Kidney tubule cell (primary cell): ENCODE data around the gene ATPAF2.
A peak's percentile ranks its signal among the peaks of the same experiment; 100 is the strongest.

Source experiments
- DNase-seq: peaks from one replicate; pipeline ENCODE4 v3.0.0-alpha.2; 2018; ENCODE audit warnings: low spot score

Gene ATPAF2

DNA sequence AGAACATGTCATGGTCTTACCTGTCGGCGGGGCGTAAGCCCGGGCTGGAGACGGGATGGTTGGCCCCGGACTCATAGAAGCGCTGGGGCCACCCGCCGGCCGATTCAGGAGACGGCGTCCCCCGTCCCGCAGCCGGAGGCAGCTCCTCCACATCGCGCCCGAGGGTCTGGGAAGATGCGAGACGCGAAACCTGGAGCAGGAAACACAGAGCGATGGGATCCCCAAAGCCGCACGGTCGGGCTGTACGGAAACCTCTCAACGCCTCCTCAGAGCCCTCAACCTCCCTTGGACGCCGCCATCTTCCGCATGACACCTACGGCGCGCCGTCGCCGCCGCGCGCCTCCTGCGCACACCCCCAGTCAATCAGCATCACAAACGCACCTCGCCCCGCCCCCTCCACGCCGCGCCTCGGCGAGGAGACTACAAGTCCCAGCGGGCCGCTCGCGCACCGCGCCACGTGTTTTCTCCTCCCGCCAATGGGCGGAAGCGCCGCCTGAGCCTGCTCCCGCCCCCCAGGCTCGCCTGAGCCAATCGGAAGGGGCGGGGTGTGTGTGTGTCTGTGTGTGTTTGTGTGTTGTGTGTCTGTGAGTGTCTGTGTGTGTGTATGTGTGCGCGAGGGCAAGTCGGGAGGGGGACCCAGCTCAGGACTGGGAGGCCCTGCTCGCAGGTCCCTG, at the start of gene ATPAF2, which contains the start of gene GID4:
Gene ATPAF2, minus strand, starts transcription at position 308 of the 674 bp plus-strand sequence. Its CDS starts 155 bp downstream, at position 153.
Gene GID4, plus strand, starts transcription at position 548 of the 674 bp plus-strand sequence. Its CDS starts 57 bp downstream, at position 605.
- DNase-seq = peak; percentile 99

DNA sequence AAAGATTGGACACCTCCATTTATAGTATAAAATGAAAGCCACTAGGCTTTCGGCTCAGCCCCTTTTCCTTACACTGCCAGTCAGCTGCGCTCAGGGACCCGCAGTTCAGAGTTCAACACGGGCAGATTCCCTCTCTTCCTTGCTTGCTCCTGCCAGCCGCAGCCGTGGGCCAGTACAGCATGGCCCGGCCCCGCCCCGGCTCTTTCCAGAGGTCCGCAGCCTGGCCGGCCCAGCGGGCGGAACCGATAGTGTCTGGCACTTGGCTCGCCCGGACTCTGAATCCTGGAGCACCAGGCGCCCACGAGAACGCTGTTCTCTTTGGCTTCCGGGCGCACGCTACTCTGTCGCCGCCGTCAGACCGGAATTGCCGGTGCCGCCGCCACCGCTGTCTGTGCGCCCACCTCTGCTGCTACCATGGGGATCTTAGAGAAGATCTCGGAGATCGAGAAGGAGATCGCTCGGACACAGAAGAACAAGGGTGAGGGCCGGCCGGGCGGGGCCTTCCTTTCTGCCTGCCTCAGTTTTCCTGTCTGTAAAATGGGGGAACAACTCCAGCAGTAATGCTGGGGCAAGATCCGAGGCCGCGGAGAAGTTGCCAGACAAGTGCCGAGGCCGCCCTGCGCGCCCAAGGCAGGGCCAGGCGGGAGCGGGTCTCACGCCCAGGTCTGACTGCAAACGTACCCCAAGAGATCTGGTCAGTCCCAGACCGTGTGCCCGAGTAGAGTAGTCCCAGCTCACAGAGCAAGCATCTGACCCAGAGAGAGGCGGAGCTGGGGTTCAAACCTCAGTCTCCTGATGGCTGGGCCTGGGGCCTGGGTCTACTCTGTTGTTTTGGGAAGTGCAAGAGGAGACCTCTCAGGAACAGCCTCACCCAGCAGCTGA, 48.9 kb upstream of the ATPAF2 start, which contains the start of gene DRG2:
Gene DRG2, plus strand, starts transcription at position 339 of the 882 bp plus-strand sequence. Its CDS starts 76 bp downstream, at position 415.
- peak; percentile 92 for DNase-seq

DNA sequence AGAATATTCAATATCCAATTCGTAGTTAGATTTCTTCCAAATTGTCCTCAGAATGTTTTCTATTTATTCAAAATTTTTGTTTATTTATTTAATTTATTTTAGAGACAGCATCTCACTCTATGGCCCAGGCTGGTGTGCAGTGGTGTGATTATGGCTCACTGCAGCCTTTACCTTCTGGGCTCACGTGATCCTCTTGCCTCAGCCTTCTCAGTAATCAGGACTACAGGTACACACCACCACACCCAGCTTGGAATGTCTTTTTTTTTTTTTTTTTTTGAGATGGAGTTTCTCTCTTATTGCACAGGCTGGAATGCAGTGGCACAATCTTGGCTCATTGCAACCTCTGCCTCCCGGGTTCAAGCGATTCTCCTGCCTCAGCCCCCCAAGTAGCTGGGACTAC, 45.3 kb upstream of the ATPAF2 start:
- no peak for DNase-seq

DNA sequence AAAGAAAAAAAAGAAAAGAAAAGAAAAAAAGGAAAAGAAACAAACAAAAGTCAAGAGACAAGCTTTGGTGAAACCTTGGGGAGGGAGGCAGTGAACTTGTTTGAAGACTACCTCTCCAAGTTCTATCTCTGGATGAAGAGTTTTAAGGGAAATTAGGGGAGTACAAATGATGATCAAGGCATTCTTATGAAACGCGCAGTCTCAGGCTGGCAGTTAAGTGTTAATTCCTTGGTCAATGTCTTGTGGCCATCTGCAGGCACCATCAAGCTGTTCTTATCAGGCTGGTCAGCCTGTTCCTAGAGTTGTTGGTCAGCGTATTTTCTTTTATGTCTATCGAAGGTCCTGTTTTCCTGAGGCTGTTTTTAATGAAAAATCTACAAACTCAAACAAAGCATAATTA, 40.6 kb upstream of the ATPAF2 start:
- DNase-seq = no peak

DNA sequence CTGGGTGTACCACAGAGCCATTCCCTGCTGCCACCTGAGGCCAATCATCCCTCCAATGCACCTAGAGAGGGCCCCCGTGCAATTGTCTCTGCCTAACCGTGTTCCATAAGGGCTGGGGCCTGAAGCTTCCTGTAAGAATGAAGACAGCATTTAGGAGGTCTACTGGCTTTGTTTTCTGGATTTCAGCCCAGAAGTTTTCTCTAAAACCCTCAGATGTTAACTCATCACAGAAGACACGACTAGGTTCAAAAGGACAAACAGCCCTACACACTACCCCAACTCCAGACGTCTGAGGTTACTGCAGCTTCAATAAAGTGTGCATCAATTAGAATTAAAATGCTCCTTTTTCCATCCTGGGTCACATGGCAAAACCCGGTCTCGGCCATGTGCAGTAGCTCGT, 38.0 kb upstream of the ATPAF2 start:
- no peak for DNase-seq

DNA sequence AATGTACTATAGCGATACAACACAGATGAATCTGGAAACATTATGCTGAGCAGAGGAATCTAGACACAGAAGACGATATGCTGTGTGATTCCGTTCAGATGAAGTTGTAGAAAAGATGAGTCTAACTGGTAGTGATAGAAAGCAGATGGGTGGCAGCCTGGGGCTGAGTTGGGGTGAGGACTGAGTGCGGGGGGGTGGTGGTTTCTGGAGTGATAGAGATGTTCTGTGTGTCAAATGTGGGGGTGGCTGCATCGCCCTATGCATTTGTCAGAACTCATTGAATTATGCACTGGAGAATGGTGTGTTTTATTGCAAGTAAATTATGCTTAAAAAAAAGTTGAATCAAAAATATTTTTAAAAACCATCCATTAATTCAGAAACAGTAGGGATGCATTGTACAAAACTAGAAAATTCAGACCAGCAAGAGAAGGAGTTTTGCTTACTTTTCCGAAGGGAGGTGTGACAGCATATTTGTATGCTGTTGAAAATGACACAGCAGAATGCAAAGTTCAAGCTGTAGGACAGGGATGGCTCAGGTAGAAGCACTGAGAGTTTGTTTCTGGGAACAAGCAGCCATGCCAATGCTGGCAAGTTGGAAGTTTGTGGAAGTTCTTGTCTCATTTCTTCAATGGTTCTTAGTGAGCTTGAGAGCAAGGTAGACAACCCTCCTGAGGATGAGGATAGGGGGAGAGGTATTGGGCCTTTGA, 35.8 kb upstream of the ATPAF2 start:
- DNase-seq = no peak

DNA sequence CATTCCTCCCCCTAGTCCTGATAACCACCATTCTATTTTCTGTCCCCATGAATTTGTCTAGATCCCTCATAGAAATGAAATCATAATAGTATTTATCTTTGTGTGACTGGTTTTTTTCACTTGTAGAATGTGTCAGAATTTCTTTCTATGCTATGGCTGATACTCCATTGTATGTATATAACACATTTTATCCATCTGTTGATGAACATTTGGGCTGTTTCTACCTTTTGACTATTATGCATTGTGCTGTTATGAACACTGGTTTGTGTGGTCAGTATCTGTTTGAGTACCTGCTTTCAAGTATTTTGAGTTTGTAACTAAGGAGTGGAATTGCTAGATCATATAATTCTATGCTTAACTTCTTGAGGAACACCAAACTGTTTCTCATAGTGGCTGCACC, 32.8 kb upstream of the ATPAF2 start:
- DNase-seq = no peak

DNA sequence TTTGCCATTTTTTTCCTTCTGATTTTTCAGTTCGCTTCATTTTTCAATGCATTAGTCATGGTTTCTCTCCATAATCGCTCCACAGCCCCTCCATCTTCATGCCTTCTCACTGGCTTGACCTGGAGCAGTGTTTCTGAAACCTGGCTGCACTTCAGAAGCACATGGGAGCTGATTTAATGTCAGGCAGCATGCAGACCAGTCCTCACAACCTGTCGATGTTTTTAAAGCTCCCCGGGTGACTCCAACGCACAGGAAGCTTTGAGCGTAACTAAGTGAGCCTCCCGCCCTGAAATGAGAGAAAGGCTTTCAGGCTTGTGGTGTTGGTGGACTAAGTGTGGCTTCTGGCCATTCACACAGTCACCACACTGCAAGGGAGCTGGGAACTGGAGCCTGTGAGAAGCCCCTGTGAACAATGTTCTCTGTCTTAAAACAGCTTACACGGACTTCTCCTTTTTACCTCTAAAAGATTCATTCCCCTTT, 31.9 kb upstream of the ATPAF2 start:
- peak; percentile 12 for DNase-seq

DNA sequence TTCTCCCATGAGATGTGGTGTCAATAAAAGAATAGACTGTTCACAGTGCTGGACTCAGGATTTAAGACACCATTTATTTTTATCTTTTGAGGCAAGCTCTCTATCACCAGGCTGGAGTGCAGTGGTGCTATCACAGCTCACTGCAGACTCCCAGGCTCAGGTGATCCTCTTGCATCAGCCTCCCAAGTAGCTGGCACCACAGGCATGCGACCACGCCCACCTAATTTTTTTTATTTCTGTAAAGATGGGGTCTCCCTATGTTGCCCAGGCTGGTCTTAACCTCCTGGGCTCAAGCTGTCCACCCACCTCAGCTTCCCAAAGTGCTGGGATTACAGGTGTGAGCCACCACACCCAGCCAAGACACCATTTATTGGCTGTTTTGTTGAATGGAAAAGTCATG, 30.1 kb upstream of the ATPAF2 start:
- DNase-seq = no peak

DNA sequence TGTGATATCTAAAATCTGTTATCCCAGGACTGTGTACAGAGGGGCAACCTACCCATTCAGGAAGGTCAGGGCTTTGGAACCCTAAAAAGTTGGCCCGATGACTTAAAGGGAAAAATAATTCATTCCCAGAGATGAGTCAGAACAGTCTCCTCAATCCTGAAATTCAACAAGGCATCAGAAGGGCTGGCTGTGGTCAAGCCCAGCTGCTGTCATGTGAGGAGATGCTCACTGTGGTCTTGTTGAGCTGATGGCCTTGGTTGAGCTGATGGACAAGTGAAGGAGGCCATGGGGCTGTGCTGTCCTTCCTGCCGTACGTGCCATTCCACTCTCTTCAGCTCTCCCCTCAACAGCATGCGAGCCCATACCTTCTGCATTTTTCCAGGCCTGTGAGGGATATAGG, 27.9 kb upstream of the ATPAF2 start:
- no peak for DNase-seq

DNA sequence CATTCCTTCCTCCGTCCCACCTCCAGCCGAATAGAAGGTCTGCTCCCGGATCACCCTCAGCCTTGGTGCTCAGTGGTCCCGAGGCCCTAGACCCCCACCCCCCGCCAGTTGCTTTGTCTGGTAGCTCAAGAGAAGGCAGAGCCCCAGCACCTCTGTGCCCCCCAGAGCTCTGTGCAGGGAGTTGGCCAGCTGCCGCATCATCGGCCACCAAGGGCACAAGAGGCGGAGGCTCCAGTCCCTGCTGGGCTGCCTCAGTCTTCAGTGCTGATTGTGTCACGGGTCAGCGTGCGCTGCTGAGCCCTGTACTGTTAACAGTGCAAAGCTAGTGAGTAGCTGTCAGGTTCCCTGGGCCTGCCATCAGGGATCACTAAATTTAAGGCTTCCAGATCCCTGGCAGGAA, 26.6 kb upstream of the ATPAF2 start:
- no peak for DNase-seq

DNA sequence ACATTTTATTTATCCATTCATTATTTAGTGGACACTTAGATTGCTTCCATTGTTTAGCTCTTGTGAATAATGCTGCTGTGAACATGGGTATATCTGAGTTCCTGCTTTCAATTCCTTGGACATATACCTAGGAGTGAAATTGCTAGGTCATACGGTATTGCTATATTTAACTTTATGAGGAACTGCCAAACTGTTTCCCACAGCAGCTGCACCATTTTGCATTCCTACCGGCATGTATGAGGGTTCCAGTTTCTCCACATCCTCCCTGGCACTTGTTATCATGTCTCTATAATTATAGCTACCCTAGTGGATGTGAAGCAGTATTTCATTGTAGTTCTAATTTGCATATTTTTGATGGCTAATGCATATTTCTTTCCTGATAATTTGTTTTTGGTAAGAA, 25.1 kb upstream of the ATPAF2 start:
- DNase-seq = no peak

DNA sequence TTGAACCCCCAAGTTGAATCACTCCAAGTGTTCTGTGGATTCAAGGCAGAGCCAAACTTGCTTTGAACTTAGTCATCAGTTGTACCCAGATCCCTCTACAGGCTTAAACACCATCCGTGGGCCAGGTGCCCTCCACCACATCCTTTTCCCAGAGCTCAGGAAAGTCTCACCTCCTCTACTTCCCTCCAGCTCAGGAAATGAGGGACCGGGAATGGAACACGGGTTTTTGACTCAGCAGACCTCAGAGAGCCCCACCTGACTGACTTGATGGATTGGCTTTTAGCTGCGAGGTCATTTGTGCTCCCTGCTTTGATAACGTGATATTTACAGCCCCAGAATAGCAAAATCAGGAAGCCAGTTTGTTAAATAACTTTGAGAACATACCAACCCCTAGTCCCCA, 20.3 kb upstream of the ATPAF2 start:
- DNase-seq = no peak

DNA sequence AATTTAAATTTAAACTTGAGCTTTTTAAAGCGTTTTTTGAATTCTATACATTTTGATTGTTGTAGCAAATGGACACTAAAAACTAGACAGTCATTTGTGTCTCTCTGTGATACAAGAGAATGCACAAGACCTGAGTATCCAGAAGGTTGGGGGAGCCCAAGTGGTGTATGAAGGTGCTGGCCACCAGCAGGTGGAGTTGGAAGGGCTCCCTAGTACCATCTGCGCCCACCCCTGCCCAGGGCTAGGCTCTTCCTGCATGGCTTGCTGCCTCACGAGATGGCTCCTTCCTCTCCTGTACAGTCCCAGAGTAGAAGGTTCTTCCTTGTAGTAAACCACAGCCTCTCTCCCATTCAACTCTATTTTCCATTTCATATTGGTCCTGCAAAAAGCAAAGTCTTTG, 17.2 kb upstream of the ATPAF2 start:
- DNase-seq = no peak

DNA sequence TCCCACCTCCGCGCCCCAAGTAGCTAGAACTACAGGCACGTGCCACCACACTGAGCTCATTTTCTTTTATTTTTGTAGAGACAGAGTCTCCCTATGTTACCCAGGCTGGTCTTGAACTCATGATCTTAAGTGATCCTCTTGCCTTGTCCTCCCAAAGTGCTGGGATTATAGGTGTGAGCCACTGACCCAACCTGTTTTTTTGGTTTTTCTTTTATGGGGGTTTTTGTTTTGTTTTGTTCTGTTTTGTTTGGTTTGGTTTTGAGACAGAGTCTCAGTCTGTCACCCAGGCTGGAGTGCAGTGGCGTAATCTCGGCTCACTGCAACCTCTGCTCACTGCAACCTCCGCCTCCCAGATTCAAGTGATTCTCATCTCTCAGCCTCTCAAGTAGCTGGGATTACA, 16.6 kb upstream of the ATPAF2 start:
- no peak for DNase-seq

DNA sequence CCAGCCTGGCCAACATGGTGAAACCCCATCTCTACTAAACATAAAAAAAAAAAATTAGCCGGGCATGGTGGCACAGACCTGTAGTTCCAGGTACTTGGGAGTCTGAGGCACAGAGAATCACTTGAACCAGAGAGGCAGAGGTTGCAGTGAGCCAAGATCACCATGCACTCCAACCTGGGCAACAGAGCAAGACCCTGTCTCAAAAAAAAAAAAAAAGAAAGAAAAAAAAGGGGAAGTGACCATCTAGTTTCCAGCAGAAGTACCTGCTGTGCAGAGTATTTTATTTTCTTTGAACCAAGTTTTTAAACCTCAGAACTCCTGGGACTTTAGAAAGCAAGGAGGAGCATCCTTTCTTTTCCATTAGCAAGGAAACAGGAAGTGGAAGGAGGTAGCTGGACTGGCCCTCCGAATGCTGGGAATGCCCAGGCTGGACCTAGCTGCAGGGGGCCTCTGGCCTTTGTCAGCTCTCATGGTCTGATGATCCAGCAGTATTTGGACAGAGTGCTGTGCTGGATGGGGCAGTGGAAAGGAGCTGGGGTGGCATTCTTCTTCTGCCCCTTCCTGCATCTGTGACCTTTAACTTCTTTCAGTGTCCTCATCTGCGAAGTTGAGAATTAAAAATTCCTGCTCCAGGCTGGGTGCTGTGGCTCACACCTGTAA, 6.9 kb upstream of the ATPAF2 start:
- DNase-seq = peak; percentile 51

DNA sequence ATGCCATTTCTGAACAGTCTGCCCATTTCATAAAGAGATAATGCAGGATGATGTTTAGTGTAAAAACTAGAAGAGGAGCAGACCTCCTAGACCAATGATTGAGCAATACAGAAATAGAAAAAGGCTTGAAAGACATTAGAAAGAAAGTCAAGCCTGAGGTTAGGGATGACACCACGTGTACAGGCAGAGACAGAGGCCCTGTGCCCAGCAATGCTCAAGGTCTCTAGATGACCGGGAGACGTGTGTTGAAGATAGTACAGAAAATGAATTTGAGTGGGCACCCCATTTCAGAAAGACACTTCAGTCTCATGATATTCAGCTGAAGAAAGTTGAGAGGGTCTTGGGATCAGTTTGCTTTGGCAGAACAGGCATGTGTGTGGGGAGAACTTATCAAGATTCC, 5.6 kb upstream of the ATPAF2 start:
- no peak for DNase-seq

DNA sequence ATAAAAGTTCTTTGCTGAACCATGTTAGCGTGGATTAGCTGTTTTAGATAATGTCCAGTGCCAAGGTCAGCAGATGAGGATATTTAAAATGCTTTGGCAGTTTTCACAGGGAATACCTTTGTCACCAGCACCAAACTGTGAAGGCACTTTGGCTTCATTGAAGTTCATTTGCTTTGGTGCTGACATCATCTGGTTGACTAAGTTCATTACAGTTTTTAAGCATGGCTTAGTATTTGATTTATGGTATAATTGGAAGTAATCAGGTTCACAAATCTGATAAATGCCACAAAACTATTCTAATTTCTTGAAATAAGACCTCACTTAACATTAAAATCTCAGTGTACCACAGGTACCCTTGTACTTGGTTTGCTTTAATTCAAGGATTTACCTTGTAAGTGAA, 4.5 kb upstream of the ATPAF2 start:
- DNase-seq = peak; percentile 17

DNA sequence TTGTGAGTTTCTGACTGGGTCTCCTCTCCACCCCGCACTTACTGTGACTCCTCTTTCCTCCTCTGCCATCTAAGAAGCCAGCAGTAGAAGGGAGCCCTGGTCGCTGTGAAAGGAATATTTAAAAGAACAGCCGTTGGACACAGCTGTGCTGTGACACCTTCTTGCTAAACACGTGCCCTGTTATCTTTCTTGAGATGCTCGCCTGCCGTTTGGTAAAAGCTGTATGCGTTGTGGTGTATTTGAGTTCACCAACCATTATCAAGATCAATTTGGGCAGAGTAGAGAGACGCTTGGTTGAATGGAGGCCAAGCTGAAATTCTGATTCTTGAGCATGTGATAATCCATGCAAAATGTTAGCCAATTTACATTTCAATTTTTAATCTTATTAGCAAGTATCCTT, 4.0 kb upstream of the ATPAF2 start:
- DNase-seq = no peak

DNA sequence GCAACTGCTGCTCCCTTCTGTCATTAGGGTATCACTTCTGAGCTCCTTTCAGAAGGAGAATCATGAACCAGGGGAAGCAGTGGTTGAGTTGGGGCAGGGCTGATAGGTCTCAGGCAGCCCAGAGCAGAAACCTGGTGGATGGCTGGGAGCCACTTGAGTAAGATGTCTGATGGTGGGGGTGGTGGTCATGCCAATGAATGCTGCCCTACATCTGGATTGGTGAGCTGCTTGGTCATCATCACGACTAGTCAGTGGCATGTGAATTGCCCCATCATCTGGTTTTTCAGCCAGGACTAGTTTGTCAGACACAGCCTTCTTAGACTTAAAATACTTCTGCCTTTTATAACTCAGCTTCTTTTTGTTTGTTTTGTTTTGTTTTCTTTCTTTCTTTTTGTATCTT, 2.8 kb upstream of the ATPAF2 start:
- DNase-seq = peak; percentile 54

DNA sequence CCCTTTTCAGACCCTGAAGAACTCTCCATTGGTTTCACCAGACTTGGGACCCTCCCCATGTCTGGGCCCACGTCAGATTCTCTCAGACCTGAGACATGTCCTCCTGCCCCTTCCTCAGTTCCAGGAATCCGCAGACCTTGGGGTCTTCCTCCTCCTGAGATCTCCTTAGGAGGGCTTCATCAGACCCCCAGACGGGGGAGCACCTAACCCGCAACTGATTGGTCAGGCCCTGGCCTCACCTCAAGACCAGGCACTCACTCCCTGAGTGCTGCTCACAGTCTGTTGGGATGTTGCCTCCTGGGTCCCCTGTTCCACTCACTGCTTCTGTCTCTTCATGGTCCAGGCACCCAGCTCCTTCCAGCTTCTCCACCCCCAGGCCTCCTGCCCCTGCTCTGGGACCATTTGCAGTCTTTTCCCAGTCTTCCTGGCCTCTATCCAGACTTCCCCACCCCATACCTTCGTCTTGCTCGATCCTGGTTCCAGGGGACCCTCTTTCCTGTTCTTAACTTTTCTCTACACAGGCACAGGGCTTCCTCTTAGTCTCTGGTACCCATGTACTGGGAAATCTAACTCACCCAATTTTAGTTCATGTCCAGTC, 1.4 kb upstream of the ATPAF2 start:
- DNase-seq = peak; percentile 23
